ENCODE data around the gene SLC25A3.

DNA sequence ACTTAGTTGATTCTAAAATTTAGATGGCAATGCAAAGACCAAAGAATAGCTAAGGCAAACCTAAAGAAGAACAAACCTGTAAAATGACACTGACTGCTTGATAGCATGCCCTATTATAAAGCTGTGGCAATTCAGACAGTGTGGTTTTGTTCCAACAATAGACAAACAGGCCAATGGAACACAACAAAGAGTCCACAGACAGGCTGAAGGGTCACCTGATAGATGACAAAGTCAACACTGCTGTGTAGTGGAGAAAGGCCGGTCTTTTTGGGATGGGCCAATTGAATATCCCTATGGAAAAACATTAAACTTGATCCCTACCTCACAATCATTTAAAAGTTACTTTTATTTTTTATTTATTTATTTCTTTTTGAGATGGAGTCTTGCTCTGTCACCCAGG is 33.8 kb upstream of the SLC25A3 start:
- TF ChIP-seq CTCF (IDR thresholded peaks at IDR 0.05) (no peak), POLR2AphosphoS5 (IDR thresholded peaks at IDR 0.05; ENCODE audit: insufficient read depth in 1 of 2, low read depth in 1 of 2) (no peak), POLR2A (IDR thresholded peaks at IDR 0.05) (no peak)
